Transverse colon (tissue), 4 donors: ENCODE data around the gene FAM50B. TPM values are rescaled to one million over a fixed set of nuclear protein-coding genes. Genes with fewer than 3 reads are reported as not detected.

Experiments used
- DNase-seq: peaks from one replicate; pipeline ENCODE4 v3.0.0-alpha.2; 2019
- H3K27ac ChIP-seq, 4 donors: fragments of 200-600 bp; sonication (generic); 2 replicates each; pipeline ENCODE4 v1.5.1; 2016 to 2018; ENCODE audit warnings: inconsistent platforms in 4 of 4
- H3K27me3 ChIP-seq: fragments of 200-600 bp; sonication (generic); 2 replicates; pipeline ENCODE4 v1.5.1; 2017; ENCODE audit warnings: inconsistent platforms
- H3K36me3 ChIP-seq, 4 donors: fragments of 200-600 bp; sonication (generic); 2 replicates each; pipeline ENCODE4 v1.5.1; 2017 to 2019; ENCODE audit warnings: inconsistent platforms in 4 of 4
- H3K4me1 ChIP-seq, 4 donors: fragments of 200-600 bp; sonication (generic); 2 replicates each; pipeline ENCODE4 v1.5.1; 2017 to 2020; ENCODE audit warnings: inconsistent platforms in 4 of 4
- H3K4me3 ChIP-seq, 4 donors: fragments of 200-600 bp; sonication (generic); 1 replicate in 1 of 4; 2 replicates in 3 of 4; pipeline versions ENCODE4 v1.5.1 to v1.6.1; 2017 to 2019; ENCODE audit warnings: inconsistent platforms in 4 of 4
- H3K9me3 ChIP-seq, 2 donors: fragments of 200-600 bp; sonication (generic); 2 replicates each; pipeline ENCODE4 v1.5.1; 2017 to 2019; ENCODE audit warnings: inconsistent platforms in 2 of 2
- EP300 ChIP-seq: sonication (generic); formaldehyde crosslinking; IDR thresholded peaks from one replicate; pipeline ENCODE4 v1.6.1; 2017; ENCODE audit warnings: antibody characterized with exemption, low read depth
- POLR2A ChIP-seq: fragments of 450-650 bp; IDR thresholded peaks from one replicate; pipeline ENCODE4 v1.6.1; 2016; ENCODE audit warnings: antibody characterized with exemption, mild to moderate bottlenecking, moderate library complexity
- POLR2AphosphoS5 ChIP-seq, 3 donors: sonication (generic); formaldehyde crosslinking; IDR thresholded peaks; one replicate each; pipeline ENCODE4 v1.6.1; 2016; ENCODE audit warnings: antibody characterized with exemption in 3 of 3
- WGBS, 2 donors: methylation state at CpG; one replicate each; pipeline ENCODE4 v1.1.5; 2018; ENCODE audit warnings: low coverage in 1 of 2; 5-methylcytosine and 5-hydroxymethylcytosine counted together
- in situ Hi-C, 4 donors: fragments of 200-750 bp; cut with MboI; loops; one replicate each; pipeline versions ENCODE4 v1.15.0 to v1.15.1; 2017; ENCODE audit warnings: low sequenced_read_pairs in 3 of 4, low pct_ligation_motif_present in 1 of 4, low pct_unique_long_range_greater_than_20kb in 1 of 4
- intact Hi-C: fragments of 100-400 bp; cut with DNase I; formaldehyde crosslinking; loops from one replicate; pipeline ENCODE4 v1.15.1; 2023; ENCODE audit warnings: low total_unique reads
- total RNA-seq, 4 donors: library from RNA; depleted of rRNA; stranded (reverse); fragments of >200 nt; gene quantifications; one replicate each; pipeline ENCODE4 v1.1.0, GENCODE V29; 2016
- TF ChIP-seq, protein P1 (sequence below), 5 experiments: fragments of 200-600 bp in 3 of 5; fragments of 450-650 bp in 2 of 5; sonication (generic) in 3 of 5; IDR thresholded peaks; 1 replicate in 2 of 5; 2 replicates in 3 of 5; pipeline ENCODE4 v1.5.1; 2016 to 2017; ENCODE audit warnings: antibody characterized with exemption in 5 of 5, inconsistent platforms in 3 of 5, mild to moderate bottlenecking in 2 of 5, moderate library complexity in 1 of 5

FAM50B gene
- total RNA-seq, 4 donors from 2014 or later, result 3.4 to 6.4 (median 5.2) TPM; not detected in 1

DNA sequence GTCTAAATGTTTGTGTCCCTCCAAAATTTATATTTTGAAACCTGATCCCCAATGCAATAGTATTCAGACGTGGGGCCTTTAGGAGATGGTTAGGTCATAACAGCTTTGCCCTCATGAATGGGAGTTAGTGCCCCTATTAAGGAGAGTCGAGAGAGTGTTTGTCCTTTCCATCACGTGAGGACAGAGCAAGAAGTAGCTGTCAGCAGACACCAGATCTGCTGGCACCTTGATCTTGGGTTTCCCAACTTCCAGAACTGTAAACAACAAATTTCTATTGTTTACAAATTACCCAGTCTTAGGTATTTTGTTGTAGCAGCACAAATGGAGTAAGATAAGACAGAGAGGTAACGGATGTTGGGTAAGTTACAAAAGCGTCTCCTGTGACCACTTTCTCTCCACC lies 46.6 kb downstream of the FAM50B start:
- H3K36me3 ChIP-seq, result no peaks in the 10 kb centered on the region
- no peak for TF ChIP-seq POLR2A
- TF ChIP-seq POLR2AphosphoS5 (IDR thresholded peaks at IDR 0.05), result no peak
- TF ChIP-seq, protein P1, sequence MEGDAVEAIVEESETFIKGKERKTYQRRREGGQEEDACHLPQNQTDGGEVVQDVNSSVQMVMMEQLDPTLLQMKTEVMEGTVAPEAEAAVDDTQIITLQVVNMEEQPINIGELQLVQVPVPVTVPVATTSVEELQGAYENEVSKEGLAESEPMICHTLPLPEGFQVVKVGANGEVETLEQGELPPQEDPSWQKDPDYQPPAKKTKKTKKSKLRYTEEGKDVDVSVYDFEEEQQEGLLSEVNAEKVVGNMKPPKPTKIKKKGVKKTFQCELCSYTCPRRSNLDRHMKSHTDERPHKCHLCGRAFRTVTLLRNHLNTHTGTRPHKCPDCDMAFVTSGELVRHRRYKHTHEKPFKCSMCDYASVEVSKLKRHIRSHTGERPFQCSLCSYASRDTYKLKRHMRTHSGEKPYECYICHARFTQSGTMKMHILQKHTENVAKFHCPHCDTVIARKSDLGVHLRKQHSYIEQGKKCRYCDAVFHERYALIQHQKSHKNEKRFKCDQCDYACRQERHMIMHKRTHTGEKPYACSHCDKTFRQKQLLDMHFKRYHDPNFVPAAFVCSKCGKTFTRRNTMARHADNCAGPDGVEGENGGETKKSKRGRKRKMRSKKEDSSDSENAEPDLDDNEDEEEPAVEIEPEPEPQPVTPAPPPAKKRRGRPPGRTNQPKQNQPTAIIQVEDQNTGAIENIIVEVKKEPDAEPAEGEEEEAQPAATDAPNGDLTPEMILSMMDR (IDR thresholded peaks at IDR 0.05), result no peak
- no peak for TF ChIP-seq EP300
- H3K4me1 ChIP-seq, result no peaks in the 10 kb centered on the region
- intact Hi-C loops (no loop called here), in situ Hi-C loops (no loop called here)
- no peak overlapping the region for H3K4me3 ChIP-seq
- H3K9me3 ChIP-seq, result no peaks in the 10 kb centered on the region
- no peak for DNase-seq
- WGBS, 2 donors, result 75 to 83% methylated on average over 3 to 5 of the region's 5 CpGs
- no peaks in the 10 kb centered on the region for H3K27me3 ChIP-seq
- H3K27ac ChIP-seq, result no peak overlapping the region

DNA sequence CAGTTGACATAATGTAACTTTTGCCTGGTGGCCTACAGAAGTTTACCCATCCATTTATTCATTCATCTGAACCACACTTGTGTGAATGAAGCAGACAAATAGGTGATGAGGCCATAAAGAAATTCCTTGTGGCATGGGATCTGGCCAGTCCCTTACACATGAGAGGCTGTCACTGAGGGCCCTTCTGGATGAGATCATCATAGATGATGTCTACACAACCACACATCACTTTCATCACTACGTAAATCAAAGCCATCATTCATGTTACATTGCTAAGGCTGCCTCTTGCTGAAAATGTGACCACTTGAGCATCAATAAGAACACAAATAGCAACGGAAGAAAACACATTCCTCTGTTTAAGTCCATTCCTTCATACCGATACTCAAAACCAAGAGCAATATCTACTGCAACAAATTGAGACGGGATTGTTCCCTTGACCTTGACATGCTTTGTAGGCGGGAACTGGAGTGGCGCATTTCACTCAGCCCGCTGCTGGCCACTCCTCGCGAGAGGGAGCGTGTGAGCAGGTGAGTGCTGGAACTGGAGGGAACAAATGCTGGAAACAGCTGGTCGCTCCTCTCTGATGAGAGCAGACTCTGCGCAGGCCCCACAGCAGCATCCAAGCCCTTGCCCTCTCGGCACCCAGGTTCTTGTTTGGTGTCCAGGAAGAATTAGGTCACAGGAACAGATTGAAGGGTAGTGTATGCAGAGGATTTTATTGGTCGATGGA lies 49.3 kb downstream of the FAM50B start:
- 95% methylated on average over 14 of the region's 14 CpGs; no CpG with 5 or more reads in 1 of the 2 donors for WGBS, 2 donors
- in situ Hi-C loops, result no loop called here
- Histone ChIP-seq H3K4me1 (no peaks in the 10 kb centered on the region), H3K9me3 (no peaks in the 10 kb centered on the region), H3K27ac (no peak overlapping the region), H3K36me3 (no peaks in the 10 kb centered on the region), H3K4me3 (no peak overlapping the region), H3K27me3 (no peaks in the 10 kb centered on the region)
- intact Hi-C loops, result no loop called here
- DNase-seq, result no peak
- TF ChIP-seq, protein P1 (IDR thresholded peaks at IDR 0.05), result no peak
- TF ChIP-seq EP300 (no peak), POLR2A (no peak), POLR2AphosphoS5 (IDR thresholded peaks at IDR 0.05) (no peak)

DNA sequence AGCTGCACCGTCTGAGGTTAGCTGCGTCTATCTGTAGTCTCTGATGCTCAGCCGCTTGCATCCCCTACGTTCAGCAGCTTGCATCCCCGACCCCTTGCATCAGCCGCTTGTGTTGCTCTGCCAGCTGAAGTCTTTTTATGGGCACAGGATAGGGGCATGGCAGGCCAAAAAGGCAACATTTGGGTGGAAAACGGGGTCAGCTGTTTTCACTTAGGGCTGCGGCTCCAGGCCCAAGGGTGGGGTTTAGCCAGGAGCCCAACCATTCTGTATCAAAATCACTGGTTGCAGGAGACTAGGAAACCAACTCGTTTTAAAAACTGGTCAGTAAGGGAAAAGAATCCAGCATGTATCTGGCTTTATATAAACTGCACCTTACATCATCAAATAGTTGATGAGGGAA lies 49.9 kb downstream of the FAM50B start:
- Histone ChIP-seq H3K36me3 (no peaks in the 10 kb centered on the region), H3K27me3 (no peaks in the 10 kb centered on the region), H3K27ac (no peak overlapping the region), H3K4me3 (no peak overlapping the region), H3K4me1 (no peaks in the 10 kb centered on the region), H3K9me3 (no peaks in the 10 kb centered on the region)
- TF ChIP-seq POLR2A (no peak), POLR2AphosphoS5 (IDR thresholded peaks at IDR 0.05) (no peak), EP300 (no peak)
- TF ChIP-seq, protein P1 (IDR thresholded peaks at IDR 0.05), result no peak
- in situ Hi-C loops, result no loop called here
- intact Hi-C loops, result no loop called here
- WGBS, 2 donors, result 90 to 100% methylated on average over 3 to 9 of the region's 9 CpGs
- no peak for DNase-seq

DNA sequence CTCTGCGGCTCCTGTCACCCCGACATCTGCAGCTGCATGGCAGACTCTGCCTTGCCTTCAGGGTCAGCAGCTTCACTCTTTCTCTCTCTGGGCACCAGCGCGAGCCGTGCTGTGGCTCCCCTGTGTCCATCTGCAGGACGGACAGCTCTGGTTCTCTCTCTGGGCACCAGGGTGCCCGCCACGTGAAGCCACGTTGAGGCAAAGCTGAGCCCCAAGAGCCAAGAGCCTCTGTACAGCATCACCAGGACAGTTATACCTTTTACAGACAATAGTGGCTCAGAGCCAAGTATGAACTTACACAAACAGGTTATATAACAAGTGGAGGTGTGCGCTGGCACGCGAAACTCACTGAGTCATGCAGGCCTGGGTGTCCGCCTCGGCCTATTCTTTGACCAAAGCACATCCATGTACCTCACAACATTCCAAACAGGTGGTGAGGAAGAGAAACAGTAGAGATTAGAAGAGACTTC lies 50.8 kb downstream of the FAM50B start:
- Histone ChIP-seq H3K27ac (no peak overlapping the region), H3K27me3 (no peaks in the 10 kb centered on the region), H3K36me3 (no peaks in the 10 kb centered on the region), H3K4me1 (no peaks in the 10 kb centered on the region), H3K9me3 (no peaks in the 10 kb centered on the region), H3K4me3 (no peak overlapping the region)
- WGBS, 2 donors, result 69 to 90% methylated on average over 7 to 14 of the region's 14 CpGs
- TF ChIP-seq POLR2A, result no peak
- TF ChIP-seq EP300, result no peak
- TF ChIP-seq, protein P1 (IDR thresholded peaks at IDR 0.05), result no peak
- TF ChIP-seq POLR2AphosphoS5 (IDR thresholded peaks at IDR 0.05), result no peak
- in situ Hi-C loops (no loop called here), intact Hi-C loops (loop anchor here (5.0 kb wide), 1 partner anchor 1777 kb away; no protein-coding TSS in a partner anchor)
- peak; percentile 43 for DNase-seq

Other genes starting within 250 kb of the FAM50B start
- gene PXDC1, start 97.7 kb upstream of the FAM50B start, total RNA-seq, result 10 to 100 TPM; 14.6 to 85.4 (median 44.3) TPM
- not detected for gene FAM217A, start 229.8 kb downstream of the FAM50B start, total RNA-seq